Stimulated activated naive CD4-positive, alpha-beta T cell treated with Interleukin-2 at 50 U/mL for 16 hours (primary cell): Measurements from ENCODE around the gene PRKG1.
A peak's percentile ranks its signal among the peaks of the same experiment; 100 is the strongest.
"Not testable (repeated sequence)": the region's sequence is repeated elsewhere in the genome, so short reads cannot be mapped to it uniquely, and the experiment has no call there.

Experiments used
- DNase-seq: peaks from one replicate; lab custom pipeline; 2025; lab: John Stamatoyannopoulos, UW

The PRKG1 gene

DNA sequence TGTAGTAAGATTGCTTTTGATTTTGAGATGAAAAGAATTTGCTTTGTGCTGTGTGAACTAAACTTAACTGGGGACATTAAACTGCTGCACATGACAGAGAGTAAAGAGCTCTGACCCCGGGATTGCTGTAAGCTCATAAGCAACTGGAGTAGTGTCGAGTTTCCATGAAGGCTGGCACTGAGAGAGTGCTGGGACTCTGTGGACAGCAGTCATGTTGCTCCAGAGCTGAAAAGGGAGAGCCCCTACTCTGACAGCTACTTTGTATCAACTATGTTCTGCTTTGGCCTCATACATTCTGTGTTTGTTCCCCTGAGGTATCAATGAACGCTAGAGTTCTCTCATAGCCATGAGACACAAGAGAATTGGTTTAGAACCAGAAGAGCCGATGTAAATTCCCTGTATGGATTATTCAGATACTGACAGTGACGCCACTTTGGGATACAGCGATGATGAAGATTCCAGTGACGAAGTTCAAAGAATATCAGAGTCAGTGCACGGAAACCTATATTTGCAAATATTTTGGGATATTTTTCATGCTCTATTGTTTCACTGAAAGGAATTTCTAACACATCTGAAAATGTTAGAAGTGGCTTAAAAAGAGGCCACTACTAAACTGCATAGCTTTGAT is 1053.9 kb downstream of the PRKG1 start:
- DNase-seq, result no peak

DNA sequence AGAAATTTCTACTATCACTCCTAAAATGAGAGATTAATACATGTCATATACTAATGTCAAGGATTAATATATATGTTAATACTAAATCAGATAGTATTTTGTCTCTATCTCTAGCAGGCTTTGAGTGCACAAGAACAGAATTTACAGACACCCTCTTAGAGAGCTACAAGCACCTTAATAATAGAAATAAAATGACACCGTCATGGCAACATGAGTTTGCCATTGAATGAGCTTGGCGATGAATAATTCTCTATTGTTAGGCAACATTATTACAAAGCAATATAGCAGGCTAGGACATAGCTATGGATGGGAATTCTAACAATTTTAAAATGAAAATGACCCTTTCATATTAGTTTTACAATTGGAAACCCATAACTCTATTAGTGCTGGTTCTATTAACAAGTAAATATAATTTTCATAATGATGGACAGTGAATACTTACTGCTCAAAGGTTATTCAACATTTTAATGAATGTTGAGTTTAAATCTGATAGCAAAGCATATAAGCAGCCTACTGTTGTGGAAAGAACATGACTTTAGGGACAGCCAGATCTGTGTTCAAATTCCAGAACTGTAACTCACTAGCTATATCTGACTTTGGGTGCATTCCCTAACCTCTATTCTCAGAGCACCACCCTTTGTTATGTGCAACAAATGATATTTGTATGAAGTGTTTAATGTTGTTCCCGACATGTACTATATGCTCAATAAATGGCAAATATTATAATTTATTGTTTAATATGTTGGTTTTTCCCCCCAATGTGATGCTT is 1055.3 kb downstream of the PRKG1 start:
- DNase-seq, result no peak

DNA sequence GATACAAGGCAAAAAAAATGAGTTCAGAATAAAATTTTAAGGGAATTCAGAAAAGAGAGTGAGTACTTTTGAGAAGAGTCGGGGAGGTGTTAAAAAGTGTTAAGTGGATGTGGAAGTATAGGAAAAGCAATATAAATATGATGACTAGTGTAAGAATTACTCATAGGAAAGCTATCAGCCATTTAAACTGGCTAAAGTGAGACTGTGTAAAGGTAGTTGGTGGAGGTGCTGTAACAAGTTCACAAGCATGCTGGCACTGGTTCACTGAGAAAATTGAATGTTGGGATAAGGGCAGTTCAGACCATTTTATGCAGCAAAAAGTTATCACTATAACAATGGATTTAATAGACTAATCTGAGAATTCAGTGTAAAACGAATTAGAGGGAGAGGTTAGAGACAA is 1060.8 kb downstream of the PRKG1 start:
- DNase-seq, result no peak

DNA sequence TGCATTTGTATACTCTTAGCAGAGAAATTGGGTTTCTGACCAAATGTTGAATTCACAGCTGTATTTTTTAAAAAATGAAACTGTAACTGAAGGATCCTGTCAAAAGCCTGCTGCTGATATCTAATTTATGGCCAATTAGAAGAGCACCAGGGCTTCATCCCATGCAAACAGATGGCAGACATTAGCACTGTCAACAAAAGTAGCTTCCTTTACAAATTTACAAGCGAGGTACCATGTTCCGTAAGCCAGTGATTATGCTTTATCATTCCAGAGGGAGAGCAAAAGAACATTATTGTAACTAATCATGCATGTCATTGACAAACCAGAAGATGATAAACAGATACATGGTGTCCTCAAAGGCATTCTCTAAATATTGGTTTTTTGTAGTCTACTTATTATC is 1062.6 kb downstream of the PRKG1 start:
- no peak for DNase-seq

DNA sequence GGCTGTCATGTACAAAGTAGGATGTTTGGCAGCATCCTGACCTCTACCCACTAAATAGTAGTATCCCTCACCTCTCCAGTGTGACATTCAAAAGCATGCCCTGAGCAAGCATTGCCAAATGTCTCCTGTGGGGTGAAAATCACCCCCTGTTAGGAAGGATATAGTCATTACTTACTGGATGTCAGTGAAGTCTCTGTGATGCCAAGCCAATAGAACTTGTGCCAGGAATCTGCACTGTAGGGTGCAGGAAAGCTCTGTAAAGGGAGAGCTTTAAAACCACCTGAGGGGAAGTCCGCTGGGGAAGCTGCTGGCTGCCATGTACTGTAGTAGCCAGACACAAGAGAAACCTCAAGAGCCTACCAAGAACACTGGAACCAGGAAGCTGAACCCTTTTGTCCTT is 1069.1 kb downstream of the PRKG1 start:
- no peak for DNase-seq

DNA sequence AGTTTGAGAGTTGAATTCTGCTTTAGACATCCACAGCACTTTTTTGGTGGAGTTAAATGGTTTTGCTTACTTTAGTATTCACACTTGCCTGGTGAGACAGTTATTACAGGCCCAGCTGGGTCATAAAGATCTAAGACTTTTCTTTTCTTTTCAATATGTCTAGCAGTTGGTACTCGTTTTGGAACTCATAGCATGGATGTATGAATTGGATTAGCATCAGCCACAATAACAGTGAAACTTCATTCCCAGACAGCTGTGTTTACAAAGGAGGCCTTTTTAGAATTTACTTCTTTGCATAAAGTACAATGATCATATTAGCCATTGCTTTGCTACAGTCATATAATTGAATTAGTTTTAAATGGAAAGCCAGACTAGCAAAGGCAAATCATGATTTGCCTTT is 1071.3 kb downstream of the PRKG1 start:
- DNase-seq, result no peak

DNA sequence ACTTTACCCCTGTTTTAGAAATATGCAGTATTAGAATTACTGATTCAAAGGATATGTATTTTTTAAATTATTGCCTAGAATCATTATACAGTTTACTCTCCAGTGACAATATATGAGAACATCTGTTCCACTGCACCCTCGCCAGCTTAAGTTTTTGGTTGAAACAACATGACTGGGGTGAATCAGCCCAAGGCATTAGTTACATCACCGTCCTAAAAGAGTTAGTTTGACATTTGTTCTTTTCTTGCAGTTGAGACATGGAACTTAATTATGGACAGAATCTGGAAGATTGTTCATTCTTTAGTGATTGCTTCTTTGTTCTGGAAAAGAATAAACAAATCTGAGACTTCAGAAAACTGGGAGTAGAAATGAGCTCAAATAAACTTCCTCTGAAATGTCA is 1072.5 kb downstream of the PRKG1 start:
- no peak for DNase-seq

DNA sequence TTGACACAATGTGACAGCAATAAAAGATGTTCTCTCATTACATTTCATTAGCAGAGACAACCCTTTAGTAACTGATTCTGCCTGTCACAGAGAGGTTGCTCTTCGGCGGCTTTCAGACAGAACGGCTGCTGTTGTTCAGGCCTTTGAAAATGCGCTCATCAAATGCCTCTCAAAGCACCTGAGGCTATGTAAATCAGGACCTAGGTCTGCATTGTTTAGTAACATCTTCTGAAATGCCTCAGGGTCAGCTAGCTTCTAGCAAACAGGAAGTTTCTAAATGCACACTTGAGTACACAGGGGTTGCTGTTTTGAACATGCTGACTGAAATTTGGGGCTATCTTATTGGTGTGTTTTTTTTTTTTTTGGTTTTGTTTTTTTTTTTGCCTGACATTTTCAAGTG is 1096.5 kb downstream of the PRKG1 start:
- no peak for DNase-seq

DNA sequence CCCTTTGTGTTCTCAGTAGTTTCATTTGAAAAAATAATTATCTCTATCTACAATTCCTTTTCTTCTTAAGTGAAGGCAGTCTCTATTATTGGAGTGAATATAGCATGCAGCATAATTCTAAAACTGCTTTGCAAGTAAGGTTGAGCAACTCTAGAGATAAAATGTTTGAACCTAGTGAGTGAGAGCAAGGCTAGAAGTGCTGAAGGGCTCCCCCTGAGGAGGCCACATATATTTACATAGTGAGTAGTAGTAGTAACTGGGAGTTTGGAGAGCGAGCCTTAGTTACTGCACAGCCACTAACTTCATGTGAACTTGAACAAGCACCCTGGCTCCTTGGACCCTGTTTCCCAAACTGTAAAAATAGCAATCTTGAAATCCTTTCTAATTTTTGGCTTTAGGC is 1098.3 kb downstream of the PRKG1 start:
- no peak for DNase-seq

DNA sequence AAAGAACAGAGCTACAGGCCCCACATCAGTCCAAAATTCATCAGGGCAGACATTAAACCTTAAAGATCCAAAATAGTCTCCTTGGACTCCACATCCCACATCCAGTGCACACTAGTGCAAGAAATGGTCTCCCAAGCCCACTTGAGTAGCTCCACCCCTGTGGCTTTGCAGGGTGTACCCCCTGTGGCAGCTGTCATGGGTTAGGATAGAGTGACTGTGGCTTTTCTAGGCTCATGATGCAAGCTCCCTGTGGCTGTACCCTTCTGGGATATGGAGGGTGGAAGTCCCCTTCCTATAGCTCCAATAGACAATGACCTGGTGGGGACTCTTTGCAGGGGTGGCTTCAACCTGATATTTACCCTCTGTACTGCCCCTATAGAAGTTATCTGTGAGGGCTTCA is 1111.0 kb downstream of the PRKG1 start:
- DNase-seq, result no peak

DNA sequence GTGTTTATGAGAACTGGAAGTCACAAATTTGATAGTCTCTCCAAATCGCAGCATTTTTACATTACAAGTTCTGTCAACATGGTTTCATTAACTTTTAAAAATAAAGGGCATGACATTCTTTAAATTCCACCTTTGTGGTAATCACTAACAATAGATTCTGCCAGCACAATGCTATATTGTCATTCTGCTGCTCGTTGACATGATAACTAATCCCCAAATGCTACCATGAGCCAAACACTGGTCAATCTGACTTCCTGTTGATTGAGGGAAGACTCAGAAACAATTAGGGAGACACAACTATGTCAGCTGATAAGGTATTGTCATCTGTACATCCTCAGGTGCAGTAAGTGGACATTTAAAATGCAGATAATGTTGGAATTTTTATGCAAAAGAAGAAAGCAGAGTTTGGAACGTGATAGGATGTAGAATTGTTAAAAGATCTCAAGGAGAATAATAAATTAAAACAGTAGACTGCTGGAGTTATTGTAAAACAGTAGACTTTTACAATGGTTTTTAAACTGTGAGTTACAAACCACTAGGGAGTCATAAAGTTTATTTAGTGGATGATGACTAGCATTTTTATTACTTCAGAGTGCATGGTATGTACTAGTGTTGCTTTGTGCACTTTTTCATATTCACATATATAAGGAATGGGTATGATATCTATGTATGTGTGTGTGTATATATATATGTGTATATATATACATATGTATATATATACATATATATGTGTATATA is 1113.4 kb downstream of the PRKG1 start:
- no peak for DNase-seq

DNA sequence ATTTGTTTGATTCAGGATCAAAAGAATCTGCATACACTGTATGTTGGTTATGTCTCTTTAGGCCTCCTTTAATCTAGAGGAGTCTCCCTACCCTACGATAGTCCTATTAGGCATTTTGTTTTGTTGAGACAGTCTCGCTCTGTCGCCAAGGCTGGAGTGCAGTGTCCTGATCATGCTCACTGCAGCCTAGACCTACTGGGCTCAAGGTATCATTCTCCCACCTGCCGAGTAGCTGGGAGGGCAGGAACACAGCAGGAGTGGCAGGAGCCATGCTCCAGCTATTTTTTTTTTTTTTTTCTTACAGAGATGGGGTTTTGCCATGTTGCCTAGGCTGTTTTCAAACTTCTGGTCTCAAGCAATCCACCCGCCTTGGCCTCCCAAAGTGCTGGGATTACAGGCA is 1116.8 kb downstream of the PRKG1 start:
- no peak for DNase-seq

DNA sequence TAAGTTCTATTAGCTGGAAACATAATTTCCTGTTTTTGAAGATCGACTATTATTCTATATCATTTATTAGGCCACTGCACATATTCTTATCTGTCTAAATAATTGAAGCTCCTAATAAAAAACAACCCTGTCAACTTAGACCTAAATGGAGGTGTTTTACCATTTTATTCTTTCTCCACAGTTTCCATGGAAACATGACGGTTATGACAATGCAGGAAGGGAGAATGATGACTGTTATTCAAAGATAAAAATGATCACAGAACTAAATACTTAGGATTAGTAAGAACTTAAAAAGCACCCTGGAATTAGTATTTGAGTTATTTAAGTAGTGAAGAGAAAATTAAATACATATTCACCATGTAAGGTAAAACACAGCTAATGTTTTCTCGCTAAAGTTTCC is 1119.9 kb downstream of the PRKG1 start:
- DNase-seq, result no peak

DNA sequence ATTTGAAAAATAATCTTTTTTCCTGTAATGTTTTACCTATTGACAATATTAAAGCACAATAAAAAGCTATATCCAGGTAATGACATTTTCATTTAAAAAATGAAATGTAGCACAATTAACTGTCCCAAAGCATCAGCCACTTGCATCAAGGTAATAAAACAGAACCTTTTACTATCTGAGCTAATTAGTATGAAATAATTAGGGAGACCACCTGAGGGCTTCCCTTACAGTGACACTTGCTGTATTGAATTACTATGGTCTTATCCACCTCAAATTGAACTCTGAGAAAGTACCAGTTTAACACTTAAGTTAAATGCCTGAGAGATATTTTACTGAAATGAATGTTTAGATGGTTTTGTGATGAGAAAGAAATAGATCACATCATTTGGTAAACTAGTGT is 1120.4 kb downstream of the PRKG1 start:
- no peak for DNase-seq

DNA sequence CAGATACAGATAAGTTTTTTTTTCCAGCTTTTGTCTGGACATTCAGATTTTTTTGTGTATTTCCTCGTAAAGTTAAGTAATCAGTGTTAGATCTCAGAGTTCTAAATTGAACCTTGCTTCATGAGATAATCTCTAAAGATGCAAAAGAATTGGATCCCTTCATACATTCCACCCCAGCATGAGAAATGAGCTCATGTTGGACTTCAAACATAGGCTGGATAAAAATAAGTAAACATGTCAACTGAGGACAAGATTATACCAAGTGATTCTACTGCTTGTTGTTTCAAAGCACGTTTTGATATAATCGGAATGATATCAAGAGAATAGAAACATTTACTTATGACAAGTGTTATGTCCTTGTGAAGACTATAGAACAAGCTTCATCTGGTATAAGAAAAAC is 1122.8 kb downstream of the PRKG1 start:
- no peak for DNase-seq

DNA sequence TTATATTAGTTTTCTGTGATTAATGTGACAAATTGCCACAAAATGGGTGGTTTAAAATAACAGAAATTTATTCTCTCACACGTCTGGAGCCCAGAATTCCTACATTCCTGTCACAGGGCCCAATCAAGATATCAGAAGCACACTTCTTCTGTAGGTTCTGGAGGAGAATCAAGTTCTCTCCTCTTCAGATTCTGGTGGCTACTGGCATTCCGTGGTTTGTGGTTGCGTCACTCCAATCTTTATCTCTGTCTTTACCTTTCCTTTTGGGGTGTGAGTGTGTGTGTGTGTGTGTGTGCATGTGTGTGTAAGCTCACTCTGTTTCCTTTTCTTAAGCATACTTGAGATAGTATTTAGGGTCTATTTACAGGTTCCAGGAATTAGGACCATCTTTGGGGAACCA is 1124.3 kb downstream of the PRKG1 start:
- no peak for DNase-seq

DNA sequence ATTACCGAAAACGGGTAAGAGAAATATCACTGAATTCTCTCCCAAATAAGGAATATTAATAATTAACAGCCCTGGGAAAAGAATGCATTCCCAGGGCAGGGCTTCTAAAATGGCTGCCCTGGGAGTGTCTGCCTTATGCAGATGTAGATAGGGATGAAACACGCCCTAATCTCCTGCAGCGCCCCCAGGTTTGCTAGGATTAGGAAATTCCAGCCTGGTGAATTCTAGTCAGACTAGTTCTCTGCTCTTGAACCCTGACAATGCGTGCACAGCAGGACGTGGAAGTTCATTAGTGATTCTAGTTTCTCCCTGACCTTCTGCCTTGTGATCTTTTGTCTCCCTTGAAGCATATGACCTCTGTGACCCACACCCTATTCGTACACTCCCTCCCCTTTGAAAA is 1130.6 kb downstream of the PRKG1 start:
- DNase-seq, result not testable (repeated sequence)

DNA sequence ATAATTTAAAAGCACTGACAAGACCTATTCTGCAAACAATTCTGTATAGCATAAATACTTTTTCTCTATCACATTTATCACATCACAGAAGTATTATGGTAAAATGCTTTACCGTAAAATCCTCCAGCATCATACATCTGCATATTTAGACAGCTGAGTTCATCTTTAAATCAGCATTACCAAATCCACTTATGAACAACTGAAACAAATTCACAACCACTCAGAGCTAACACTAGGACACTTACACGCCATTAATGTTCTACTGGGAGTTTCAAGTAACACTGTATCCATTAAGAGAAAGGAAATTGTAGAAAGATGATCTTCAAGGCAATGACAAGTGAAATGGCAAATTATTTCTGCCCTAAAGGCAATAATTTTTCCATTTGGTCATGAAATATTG is 1134.1 kb downstream of the PRKG1 start:
- no peak for DNase-seq

DNA sequence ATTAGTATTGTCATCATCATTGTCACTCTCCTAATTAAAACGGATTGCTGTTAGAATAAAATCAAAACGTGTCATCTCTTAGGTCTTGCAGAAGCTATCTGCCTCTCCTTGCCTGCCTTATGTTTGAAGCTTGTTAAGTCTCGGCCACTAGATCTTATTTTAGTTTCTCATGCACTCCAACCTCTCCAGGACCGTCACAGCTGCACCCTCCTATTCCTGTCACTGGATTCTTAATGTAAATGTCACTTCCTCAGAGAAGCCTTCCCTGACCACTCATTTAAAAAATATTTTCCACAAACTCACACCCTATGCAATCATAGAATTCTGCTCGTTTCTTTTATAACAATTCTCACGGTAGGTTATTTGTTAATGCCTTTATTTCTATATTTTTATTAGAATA is 1135.9 kb downstream of the PRKG1 start:
- no peak for DNase-seq

DNA sequence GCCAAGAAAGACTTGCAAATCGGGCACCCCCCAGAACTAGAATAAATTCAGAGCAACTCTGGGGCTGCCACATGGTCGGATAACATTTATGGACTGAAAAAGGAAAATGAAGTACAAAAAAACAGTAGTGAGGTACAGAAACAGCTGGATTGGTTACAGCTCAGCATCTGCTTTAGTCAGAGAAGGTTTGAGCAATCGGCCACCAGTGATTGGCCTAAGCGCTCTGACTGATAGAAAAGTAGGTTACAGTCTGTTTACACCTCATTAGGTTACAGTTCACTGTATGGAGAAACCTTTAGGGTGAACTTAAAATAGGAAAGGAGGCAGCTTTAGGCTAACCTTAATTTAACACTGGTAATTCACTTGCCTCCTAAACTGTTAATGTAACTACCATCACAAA is 1137.8 kb downstream of the PRKG1 start:
- DNase-seq, result no peak

DNA sequence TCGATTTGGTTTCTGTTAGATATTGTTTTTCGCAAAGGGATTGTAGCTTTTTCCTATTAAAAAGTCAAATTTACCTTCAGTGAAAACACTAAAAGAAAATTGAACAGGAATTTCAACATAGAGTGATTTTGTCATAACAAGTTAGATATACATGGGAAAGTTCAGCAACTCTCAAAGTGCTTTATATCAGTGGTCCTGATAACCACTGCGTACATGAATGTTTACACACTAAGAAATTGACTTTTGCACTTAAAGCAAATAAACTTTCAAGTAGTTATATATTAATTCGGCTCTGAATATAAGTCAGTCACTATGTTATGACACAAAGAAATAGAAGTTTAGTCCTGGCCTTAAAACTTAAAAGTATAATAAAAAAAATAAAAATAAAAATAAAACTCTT is 1138.5 kb downstream of the PRKG1 start:
- DNase-seq, result no peak

DNA sequence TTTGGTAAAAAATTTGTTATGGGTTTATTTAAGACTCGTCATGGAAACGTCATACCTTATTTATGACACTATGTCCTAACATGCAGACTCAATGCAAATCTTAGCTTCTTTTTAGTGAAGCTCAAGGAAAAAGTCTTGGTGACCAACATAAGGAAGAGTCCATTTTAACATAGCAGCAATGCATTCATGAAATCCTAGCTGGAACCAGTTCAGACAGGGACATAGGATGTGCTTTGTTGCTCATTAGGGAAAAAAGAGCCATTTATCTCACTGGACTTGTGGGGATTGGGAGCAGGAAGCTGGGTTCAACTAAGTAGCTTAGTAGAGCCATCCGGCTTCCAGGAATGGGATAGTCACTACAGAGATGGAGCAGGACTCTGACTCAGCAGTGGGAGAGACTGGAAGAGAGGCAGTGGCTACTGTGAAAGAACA is 1139.0 kb downstream of the PRKG1 start:
- no peak for DNase-seq

DNA sequence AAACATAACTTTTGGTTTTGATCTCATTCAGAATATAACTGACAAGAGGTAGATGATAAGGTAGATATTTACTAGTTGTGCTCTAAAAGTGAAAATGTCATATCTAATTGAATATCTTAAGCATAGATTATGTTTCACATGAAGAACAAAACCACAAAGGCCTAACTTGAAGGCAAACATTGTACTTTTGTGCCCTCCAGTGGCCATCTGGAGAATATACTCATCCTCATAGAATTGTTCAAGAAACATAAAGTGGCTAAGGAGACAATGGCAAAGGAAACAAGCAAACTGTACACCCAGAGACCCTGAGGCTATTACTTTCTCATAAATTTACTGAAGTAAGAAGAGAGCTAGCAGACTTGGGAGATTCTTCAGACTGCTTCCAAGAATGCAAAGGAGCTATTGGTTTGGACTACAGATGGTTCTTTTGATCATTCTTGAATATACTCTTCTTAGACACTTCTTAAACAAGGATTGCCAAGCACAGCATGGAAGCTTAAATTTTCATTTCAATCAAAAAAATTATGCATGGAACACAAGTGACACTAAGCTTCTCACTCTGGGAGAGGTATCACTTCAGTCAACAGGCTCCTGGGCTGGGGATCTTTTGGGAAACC is 1141.6 kb downstream of the PRKG1 start:
- DNase-seq, result peak; percentile 4
